KMS-11 (cell line): ENCODE results near the gene NVL.
A peak's percentile ranks its signal among the peaks of the same experiment; 100 is the strongest.

Source experiments
- H2AFZ ChIP-seq: fragments of 200-600 bp; sonication (generic); 2 replicates; pipeline ENCODE4 v1.6.1; 2016; ENCODE audit warnings: antibody characterized with exemption, mixed run types, low read depth
- H3K27ac ChIP-seq: fragments of 200-600 bp; sonication (generic); 2 replicates; pipeline ENCODE4 v1.6.1; 2016; ENCODE audit warnings: mild to moderate bottlenecking, mixed run types
- H3K27me3 ChIP-seq: fragments of 200-600 bp; sonication (generic); 2 replicates; pipeline ENCODE4 v1.6.1; 2017; ENCODE audit warnings: mild to moderate bottlenecking, low read depth, mixed run types, moderate library complexity; ENCODE audit not compliant: insufficient read depth
- H3K36me3 ChIP-seq: fragments of 200-600 bp; sonication (generic); 2 replicates; pipeline ENCODE4 v1.6.1; 2017; ENCODE audit warnings: mild to moderate bottlenecking, mixed run types; ENCODE audit not compliant: insufficient read depth
- H3K4me1 ChIP-seq: fragments of 200-600 bp; sonication (generic); 2 replicates; pipeline ENCODE4 v1.6.1; 2016; ENCODE audit warnings: mild to moderate bottlenecking, low read depth, mixed run types; ENCODE audit not compliant: poor library complexity, severe bottlenecking
- H3K4me2 ChIP-seq: fragments of 200-600 bp; sonication (generic); 2 replicates; pipeline ENCODE4 v1.7.0; 2016; ENCODE audit warnings: mild to moderate bottlenecking, mixed run types
- H3K4me3 ChIP-seq: fragments of 200-600 bp; sonication (generic); IDR thresholded peaks from 2 replicates; pipeline ENCODE4 v1.6.1; 2017; ENCODE audit warnings: low read depth, low read length, mixed read lengths; ENCODE audit not compliant: insufficient read depth
- H3K79me2 ChIP-seq: fragments of 200-600 bp; sonication (generic); 2 replicates; pipeline ENCODE4 v1.6.1; 2016; ENCODE audit warnings: low read depth, mixed run types; ENCODE audit not compliant: insufficient read depth
- H3K9ac ChIP-seq: fragments of 200-600 bp; sonication (generic); 2 replicates; pipeline ENCODE4 v1.6.1; 2016; ENCODE audit warnings: mild to moderate bottlenecking, mixed run types
- H4K20me1 ChIP-seq: fragments of 200-600 bp; sonication (generic); 2 replicates; pipeline ENCODE4 v1.6.1; 2016; ENCODE audit warnings: mild to moderate bottlenecking, mixed run types; ENCODE audit not compliant: insufficient read depth
- CTCF ChIP-seq: fragments of 200-600 bp; sonication (generic); conservative IDR thresholded peaks from 2 replicates; pipeline ENCODE4 v1.6.1; 2017; ENCODE audit warnings: low read depth, mild to moderate bottlenecking, antibody characterized with exemption, low read length, moderate library complexity, mixed read lengths

NVL gene

DNA sequence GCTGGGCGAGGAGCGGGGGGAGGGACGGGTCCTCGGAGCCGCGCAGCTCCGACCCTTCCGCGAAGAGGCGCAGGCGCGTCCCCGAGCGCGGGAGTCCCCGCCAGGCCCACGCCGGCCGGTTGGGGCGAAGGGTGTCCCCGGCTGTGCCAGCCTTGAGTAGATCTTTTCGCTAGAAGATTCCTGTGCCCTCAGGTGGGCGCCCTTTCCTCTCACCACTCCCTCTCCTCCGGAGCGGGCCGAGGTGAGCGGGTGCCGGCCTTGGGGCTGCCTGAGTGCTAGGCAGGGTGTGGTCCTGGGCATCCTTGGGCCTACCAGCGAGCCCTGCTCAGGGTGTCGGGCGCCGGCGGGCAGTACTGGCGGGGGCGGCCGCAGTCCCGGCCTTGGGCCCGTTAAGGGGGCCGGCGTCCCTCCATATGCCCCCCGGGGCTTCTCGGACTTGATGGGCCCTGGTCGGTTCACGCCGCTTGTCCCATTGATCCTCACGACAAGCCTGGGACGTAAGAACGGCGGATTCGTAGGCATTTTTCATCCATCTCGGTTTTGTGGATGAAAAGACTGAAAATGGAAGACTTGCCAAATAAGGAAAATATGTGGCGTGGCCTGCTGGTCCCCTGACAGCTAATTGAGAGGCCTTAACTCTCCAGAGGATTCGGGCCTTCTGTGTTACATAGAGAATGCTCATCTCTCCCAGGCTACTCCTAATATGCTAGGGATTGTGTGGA, 146.2 kb downstream of the NVL start:
- Histone ChIP-seq H3K9ac (peak overlapping the region; percentile 81), H2AFZ (peak overlapping the region; percentile 74), H3K79me2 (peaks cover 53% of the 10 kb centered on the region), H3K27ac (peak overlapping the region; percentile 92), H4K20me1 (0 out of 2 replicates have a peak, but pooled peaks cover 5% of the 10 kb centered on the region), H3K4me1 (peaks cover 29% of the 10 kb centered on the region), H3K4me3 (no peak overlapping the region), H3K36me3 (no peaks in the 10 kb centered on the region), H3K27me3 (no peaks in the 10 kb centered on the region), H3K4me2 (peak overlapping the region; percentile 58)
- TF ChIP-seq CTCF: no peak

DNA sequence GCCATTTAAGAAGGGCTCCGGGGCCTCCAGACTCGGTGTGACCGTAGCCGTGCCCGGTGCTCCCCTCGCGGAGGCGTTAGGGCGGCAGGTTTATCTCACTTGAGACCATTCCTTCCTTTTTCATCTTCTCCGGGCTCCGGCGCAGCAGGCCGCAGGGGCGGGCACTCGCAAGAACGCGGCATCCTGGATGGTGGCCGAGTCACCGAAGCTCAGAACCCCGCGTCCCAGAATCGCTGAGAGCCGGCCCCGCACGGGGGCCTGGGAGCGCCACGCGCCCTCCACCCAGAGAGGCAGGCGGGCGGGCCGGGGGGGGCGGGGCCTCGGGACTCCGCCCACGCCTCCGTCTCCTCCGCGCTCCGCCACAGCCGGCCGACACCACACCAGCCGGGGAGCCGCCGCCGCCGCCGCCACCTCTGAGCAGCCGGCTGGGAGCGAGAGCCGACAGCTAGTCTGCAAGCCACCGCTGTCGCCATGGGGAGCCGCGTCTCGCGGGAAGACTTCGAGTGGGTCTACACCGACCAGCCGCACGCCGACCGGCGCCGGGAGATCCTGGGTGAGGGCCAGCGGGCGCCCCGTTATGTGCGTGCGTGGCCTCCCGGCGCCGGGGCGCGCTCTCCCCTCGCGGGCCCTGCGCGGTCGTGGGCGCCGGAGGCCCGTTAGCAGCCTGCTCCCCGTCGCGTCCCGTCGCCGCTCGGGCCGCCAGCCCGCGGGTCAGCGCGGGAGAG, 146.9 kb downstream of the NVL start, which contains the start of gene DEGS1:
TSS of gene DEGS1 (plus strand) at position 375 of the 725 bp plus-strand sequence. CDS start at position 472, 97 bp downstream.
- H2AFZ ChIP-seq: peak within 1 kb of the TSS; percentile 74
- no peaks in the 10 kb centered on the region for H3K36me3 ChIP-seq
- no peaks in the 10 kb centered on the region for H3K27me3 ChIP-seq
- H3K4me3 ChIP-seq: peak within 1 kb of the TSS; percentile 91
- H3K4me2 ChIP-seq: peak within 1 kb of the TSS; percentile 58
- H3K27ac ChIP-seq: peak within 1 kb of the TSS; percentile 92
- H3K9ac ChIP-seq: peak within 1 kb of the TSS; percentile 81
- peaks cover 29% of the 10 kb centered on the region for H3K4me1 ChIP-seq
- no peaks in the 10 kb centered on the region for H4K20me1 ChIP-seq
- no peak for TF ChIP-seq CTCF
- H3K79me2 ChIP-seq: peaks cover 46% of the 10 kb centered on the region

DNA sequence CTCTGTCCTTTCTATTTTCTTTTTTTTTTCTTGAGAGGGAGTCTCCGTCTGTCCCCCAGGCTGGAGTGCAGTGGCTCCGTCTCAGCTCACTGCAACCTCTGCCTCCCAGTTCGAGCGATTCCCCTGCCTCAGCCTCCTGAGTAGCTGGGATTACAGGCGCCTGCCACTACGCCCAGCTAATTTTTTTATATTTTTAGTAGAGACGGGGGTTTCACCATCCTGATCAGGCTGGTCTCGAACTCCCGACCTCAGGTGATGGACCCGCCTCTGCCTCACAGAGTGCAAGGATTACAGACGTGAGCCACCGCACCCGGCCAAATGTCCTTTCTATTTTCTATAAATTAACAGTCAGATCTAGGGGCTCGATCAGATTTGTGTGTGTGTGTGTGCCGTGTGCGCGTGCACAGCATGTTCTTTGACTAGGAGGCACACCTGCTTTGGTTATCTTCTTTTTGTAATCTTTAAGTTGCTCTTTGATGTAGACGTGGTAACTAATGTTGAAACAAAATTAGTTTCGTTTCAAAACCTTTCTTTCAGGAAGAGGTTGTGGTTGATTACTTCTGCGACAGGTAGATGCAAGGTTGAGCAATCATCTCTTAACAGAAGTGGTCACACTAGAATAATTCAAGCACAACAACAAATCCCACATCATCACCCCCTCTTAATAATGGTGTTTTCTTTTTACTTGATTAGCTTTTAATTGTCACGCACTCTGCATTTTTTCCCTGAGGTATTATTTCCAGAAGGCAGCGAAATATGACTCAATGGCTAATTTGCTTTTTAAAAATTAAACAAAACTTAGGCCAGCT, 147.7 kb downstream of the NVL start:
- peaks cover 29% of the 10 kb centered on the region for H3K4me1 ChIP-seq
- H3K4me2 ChIP-seq: peak overlapping the region; percentile 58
- no peak for TF ChIP-seq CTCF
- H3K79me2 ChIP-seq: peaks cover 38% of the 10 kb centered on the region
- peak overlapping the region; percentile 92 for H3K27ac ChIP-seq
- H3K4me3 ChIP-seq: peak overlapping the region; percentile 91
- no peaks in the 10 kb centered on the region for H4K20me1 ChIP-seq
- no peaks in the 10 kb centered on the region for H3K27me3 ChIP-seq
- peak overlapping the region; percentile 74 for H2AFZ ChIP-seq
- H3K36me3 ChIP-seq: no peaks in the 10 kb centered on the region
- peak overlapping the region; percentile 81 for H3K9ac ChIP-seq

DNA sequence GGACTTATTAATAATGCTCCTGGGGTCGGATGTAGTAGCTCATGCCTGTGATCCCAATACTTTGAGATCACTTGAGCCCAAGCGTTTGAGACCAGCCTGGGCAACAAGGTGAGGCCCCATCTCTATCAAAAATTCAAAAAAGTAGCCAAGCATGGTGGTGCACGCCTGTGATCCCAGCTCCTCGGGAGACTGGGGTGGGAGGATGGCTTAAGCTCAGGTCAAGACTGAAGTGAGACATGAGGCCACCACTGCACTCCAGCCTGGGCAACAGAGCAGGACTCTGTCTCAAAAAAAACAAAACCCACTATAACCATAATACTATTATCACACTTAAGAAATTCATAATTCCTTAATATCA, 148.5 kb downstream of the NVL start:
- H3K4me3 ChIP-seq: peak overlapping the region; percentile 47
- no peaks in the 10 kb centered on the region for H4K20me1 ChIP-seq
- peak overlapping the region; percentile 92 for H3K27ac ChIP-seq
- peaks cover 30% of the 10 kb centered on the region for H3K79me2 ChIP-seq
- no peaks in the 10 kb centered on the region for H3K27me3 ChIP-seq
- peak overlapping the region; percentile 58 for H3K4me2 ChIP-seq
- H2AFZ ChIP-seq: peak overlapping the region; percentile 74
- no peaks in the 10 kb centered on the region for H3K36me3 ChIP-seq
- no peak for TF ChIP-seq CTCF
- H3K9ac ChIP-seq: peak overlapping the region; percentile 81; the same call in 1 of the 2 replicates
- H3K4me1 ChIP-seq: peaks cover 29% of the 10 kb centered on the region
